Inflammatory macrophage treated with lipopolysaccharide for 4 hours (primary cell): Measurements from ENCODE around the gene LUC7L3.
"Not testable (repeated sequence)": the region's sequence is repeated elsewhere in the genome, so short reads cannot be mapped to it uniquely, and the experiment has no call there.

ENCODE experiments used
- DNase-seq: peaks from one replicate; pipeline ENCODE4 v3.0.0-alpha.2; 2020

Gene LUC7L3

DNA sequence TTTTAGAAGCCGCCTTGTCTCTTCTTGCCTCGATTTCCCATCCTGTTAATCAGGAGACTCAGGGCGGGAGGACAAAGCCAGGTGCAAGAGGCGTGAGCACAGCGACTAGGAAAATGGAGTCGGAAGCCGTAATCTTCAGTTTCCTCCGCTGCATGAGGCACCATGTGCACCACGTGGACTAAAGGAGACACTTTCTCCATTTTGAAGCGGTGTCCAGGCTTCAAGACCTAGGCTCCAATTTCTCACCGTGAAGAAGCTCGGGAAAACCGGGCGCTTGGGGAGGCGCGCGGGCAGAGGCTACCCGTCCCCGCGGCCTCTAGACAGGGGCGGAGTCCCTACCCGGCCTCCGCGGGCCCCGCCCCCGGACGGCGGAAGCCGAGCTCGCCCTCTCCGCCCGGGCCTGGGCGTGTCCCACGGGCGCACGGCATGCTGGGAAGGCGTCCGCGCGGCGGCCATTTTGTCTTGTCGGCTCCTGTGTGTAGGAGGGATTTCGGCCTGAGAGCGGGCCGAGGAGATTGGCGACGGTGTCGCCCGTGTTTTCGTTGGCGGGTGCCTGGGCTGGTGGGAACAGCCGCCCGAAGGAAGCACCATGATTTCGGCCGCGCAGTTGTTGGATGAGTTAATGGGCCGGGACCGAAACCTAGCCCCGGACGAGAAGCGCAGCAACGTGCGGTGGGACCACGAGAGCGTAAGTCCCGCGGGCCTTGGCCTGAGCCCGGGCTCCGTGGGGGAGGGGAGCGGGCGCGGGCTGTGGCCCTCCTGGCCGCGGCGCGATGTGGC is at the start of gene LUC7L3:
Gene LUC7L3, plus strand, starts transcription at position 460 of the 780 bp plus-strand sequence. Its CDS starts 130 bp downstream, at position 590.
- peak; percentile 96 for DNase-seq

- DNase-seq: no peak
Observed at GRCh38 chr17:50672071-50672470, 47.3 kb upstream of the LUC7L3 start.

DNA sequence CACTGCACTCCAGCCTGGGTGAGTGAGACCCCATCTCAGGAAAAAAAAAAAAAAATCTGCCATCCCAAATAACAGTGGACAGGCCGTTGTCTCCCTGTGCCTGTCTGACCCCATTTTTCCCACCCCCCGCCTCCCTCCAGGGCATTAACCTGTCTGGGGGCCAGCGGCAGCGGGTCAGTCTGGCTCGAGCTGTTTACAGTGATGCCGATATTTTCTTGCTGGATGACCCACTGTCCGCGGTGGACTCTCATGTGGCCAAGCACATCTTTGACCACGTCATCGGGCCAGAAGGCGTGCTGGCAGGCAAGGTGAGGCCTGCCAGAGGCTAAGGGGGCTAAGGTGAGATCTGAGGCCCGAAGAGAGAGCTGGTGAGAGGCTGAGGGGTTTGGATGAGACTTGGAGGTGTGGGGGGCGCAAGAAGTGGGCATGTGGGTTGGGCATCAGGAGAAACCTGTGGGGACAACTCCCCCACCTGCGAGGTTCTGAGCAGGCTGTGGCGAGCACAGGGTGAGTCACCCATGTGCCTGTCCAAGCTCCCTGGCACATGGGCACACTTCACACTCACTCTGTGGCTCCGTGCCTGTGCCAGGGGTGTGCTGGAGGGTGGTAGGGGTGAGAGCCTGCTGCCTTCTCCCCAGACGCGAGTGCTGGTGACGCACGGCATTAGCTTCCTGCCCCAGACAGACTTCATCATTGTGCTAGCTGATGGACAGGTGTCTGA is 46.4 kb upstream of the LUC7L3 start:
- DNase-seq: no peak

GRCh38 chr17:50675190-50675589 is 44.2 kb upstream of the LUC7L3 start:
- no peak for DNase-seq

DNA sequence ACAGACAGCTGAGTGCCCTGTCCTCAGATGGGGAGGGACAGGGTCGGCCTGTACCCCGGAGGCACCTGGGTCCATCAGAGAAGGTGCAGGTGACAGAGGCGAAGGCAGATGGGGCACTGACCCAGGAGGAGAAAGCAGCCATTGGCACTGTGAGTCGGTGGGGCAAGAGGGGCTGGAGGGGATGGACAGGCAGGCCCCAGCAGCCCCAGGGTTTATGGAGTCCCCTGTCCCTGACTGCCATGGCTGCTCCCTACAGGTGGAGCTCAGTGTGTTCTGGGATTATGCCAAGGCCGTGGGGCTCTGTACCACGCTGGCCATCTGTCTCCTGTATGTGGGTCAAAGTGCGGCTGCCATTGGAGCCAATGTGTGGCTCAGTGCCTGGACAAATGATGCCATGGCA is 43.8 kb upstream of the LUC7L3 start:
- DNase-seq: no peak

DNA sequence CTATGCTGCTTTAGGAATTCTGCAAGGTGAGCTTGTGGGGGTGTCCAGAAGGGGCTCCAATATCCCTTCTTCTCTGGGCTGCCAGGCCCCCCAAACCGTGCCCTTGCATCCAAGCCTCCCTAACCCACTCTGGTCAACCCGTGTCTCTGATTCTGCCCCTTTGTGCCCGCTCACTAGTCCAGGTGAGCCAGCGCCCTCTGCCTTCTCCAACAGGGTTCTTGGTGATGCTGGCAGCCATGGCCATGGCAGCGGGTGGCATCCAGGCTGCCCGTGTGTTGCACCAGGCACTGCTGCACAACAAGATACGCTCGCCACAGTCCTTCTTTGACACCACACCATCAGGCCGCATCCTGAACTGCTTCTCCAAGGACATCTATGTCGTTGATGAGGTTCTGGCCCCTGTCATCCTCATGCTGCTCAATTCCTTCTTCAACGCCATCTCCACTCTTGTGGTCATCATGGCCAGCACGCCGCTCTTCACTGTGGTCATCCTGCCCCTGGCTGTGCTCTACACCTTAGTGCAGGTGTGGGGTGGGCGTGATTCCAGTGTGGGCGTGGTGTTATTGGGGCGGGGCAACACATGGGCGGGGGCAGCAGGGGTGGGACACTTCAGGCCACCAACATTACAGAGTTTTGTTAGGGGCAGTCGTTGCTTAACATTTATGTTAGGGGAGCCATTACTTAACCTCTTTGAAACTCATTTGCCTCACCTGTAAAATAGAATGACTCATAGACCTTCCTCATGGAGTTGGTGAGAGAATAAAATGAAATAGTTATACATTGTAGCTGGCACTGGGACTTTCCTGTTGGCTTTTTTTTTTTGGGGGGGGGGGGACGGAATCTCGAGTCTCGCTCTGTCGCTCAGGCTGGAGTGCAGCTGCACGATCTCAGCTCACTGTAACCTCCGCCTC is 43.1 kb upstream of the LUC7L3 start:
- DNase-seq: no peak

DNA sequence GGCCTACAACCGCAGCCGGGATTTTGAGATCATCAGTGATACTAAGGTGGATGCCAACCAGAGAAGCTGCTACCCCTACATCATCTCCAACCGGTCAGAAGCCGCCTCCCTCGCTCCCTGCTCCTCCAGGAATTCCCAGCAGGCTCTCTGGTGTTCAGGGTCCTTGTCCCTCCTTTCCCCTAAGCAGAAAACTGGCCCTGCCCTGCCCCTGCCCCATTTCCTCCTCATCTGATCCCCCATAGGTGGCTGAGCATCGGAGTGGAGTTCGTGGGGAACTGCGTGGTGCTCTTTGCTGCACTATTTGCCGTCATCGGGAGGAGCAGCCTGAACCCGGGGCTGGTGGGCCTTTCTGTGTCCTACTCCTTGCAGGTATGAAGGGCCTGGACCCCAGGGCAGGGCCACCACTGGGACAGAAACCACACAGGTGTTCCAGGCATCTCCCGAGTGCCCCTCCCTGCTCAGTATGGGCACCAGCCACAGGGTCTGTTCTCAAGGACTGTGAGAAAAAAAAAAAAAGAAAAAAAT is 41.5 kb upstream of the LUC7L3 start:
- DNase-seq: no peak

DNA sequence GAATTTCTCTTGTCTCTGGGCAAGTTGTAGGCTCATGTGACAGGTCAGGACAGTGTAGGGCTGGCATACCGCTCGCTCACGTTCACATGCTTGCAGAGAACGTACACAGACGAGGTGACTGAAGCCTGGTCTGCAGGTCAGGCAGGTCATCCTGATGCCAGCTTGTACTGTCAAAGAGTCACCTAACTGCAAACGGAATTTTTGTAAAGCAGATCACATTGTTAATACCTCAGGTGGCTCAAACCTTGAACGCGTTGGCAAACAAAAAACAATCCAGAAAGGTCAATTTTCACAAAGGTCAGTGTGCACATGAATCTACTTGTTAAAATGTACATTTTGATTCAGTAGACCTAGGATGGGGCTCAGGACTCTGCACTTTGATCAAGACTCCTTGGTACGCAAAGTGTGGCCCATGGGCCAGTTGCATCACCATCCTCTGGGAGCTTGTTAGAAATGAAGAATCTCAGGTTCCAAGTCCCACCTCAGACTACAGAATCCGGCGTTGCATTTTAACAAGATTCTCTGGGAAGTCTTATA is 40.3 kb upstream of the LUC7L3 start:
- DNase-seq: no peak

- DNase-seq: no peak
Observed at GRCh38 chr17:50680126-50680525, 39.3 kb upstream of the LUC7L3 start.

DNA sequence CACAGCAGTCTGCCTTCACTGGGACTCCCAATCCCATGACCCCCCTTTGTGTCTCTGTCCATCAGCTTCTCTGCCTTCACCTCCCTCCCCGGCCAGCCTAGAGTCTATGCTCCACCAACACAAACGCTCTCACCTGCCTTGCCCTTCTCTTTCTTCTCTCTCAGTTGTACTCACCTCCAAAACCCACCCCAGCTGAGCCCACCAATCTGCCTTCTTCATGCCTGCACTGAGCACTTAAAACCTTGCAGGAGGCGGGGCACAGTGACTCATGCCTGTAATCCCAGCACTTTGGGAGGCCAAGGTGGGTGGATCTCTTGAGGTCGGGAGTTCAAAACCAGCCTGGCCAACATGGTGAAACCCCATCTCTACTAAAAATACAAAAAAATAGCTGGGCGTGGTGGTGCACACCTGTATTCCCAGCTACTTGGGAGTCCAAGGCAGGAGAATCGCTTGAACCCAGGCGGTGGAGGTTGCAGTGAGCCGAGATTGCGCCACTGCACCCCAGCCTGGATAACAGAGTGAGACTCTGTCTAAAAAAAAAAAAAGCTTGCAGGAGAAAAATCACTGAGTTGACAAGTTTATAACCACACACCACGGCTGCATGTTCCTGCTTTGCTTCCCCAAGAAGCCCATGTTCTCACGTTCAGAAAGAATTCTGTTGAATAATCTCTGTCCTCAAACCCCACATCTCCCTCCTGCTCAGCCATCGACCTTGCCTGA is 38.7 kb upstream of the LUC7L3 start:
- DNase-seq: not testable (repeated sequence)

- DNase-seq: peak; percentile 70
Observed at GRCh38 chr17:50681263-50682200, 37.9 kb upstream of the LUC7L3 start.

DNA sequence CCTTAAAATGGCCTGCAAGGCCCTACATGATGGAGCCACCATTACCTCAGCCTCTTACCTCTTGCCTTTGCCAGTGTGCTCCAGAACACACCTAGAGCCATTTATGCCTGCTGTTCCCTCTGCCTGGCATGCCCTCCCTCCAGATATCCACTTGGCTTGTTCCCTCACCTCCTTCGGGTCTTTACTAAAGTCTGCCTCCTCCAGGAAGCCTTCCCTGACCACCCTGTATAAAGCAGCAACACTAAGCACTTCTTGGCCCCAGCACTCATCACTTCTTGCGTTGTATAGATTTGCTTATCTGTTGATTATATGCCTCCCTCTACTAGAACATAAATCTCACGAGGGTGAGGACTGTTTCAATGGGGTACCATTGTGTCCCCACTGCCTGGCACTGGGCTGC is 37.0 kb upstream of the LUC7L3 start:
- no peak for DNase-seq

DNA sequence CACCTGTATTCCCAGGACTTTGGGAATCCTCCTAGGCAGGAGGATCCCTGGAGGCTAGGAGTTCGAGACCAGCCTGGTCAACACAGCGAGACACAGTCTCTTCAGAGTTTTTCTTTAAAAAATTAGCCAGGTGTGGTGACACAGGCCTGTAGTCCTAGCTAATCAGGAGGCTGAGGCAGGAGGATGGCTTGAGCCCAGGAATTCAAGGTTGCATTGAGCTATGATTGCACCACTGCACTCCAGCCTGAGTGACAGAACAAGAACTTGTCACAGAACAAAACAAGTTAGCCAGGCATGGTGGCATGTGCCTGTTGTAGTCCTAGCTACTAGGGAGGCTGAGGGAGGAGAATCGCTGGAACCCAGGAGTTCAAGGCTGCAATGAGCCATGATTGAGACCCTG is 36.5 kb upstream of the LUC7L3 start:
- DNase-seq: no peak

- DNase-seq: no peak
Observed at GRCh38 chr17:50683434-50684287, 35.7 kb upstream of the LUC7L3 start.

DNA sequence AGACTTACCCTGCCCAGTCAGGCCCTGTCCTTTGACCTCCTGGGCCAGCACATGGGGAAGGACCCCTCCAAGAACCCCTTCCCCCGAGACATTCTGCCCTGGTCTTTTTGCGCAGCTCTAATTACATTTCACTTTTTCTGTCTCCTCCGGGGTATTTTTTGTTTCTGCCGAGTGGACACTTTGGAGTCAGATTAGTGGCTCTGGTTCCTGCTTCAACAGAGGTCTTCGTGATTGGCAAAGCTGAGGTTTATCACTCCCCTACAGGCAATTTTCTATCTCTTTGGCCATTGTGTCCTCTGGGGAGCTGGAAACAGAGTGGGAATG is 35.2 kb upstream of the LUC7L3 start:
- DNase-seq: no peak

DNA sequence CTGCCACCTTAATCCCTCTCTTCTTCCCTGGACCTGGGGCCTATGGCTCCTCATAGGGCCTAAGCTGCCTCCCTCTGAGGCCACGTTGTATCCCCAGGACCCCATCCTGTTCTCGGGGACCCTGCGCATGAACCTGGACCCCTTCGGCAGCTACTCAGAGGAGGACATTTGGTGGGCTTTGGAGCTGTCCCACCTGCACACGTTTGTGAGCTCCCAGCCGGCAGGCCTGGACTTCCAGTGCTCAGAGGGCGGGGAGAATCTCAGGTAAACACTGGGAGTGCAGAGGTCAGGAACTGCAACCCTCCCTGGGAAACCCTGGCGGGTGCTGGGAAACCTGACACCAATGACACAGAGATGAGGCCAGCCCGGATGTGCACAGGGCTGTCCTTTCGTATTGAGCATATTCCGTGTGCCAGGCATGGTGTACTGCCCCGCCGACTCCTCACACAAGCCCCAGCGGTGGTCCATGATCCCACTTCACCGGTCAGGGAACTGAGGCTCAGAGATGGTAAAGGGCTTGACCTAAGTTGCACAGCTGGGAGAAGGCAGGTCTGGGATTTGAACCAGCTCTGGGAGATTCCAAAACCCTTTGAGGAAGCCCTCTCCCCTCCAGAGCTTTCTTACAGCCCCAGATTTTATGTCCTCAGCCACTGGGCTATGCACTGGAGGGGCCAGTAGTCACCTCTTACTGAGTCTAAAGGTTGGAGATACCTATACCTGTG is 34.6 kb upstream of the LUC7L3 start:
- DNase-seq: no peak

- no peak for DNase-seq
Observed at GRCh38 chr17:50685334-50685665, 34.1 kb upstream of the LUC7L3 start.

GRCh38 chr17:50685691-50686493 is 33.5 kb upstream of the LUC7L3 start:
- DNase-seq: no peak
